Gastrocnemius medialis (tissue), 4 donors: ENCODE measurements around the gene RFWD3. TPM values are rescaled to one million over a fixed set of nuclear protein-coding genes. Genes with fewer than 3 reads are reported as not detected.
A peak's percentile ranks its signal among the peaks of the same experiment; 100 is the strongest.

Source experiments
- ATAC-seq, 2 donors: fragments of 150-250 bp; one replicate each; pipeline ENCODE4 v1.9.1; 2016
- DNase-seq, 2 donors: peaks; one replicate each; pipeline ENCODE4 v3.0.0-alpha.2; 2019
- H3K27ac ChIP-seq, 4 donors: fragments of 200-600 bp; sonication (generic); 1 replicate in 1 of 4; 2 replicates in 3 of 4; pipeline ENCODE4 v1.5.1; 2016 to 2018; ENCODE audit warnings: mild to moderate bottlenecking in 2 of 4, moderate library complexity in 1 of 4
- H3K27me3 ChIP-seq, 3 donors: fragments of 200-600 bp; sonication (generic) in 2 of 3; 1 replicate in 1 of 3; 2 replicates in 2 of 3; pipeline versions ENCODE4 v1.5.1 to v1.6.0; 2016 to 2019; ENCODE audit warnings: mild to moderate bottlenecking in 1 of 3, moderate library complexity in 1 of 3
- H3K36me3 ChIP-seq, 2 donors: fragments of 200-600 bp; sonication (generic) in 1 of 2; one replicate each; pipeline ENCODE4 v1.5.1; 2017 to 2018
- H3K4me1 ChIP-seq, 2 donors: fragments of 200-600 bp; sonication (generic) in 1 of 2; one replicate each; pipeline ENCODE4 v1.5.1; 2016 to 2017; ENCODE audit warnings: mild to moderate bottlenecking in 2 of 2
- H3K4me3 ChIP-seq, 4 donors: fragments of 200-600 bp; sonication (generic) in 3 of 4; 1 replicate in 1 of 4; 2 replicates in 3 of 4; pipeline ENCODE4 v1.5.1; 2016 to 2019; ENCODE audit warnings: mild to moderate bottlenecking in 2 of 4
- H3K9me3 ChIP-seq, 3 donors: fragments of 200-600 bp; sonication (generic) in 2 of 3; 1 replicate in 1 of 3; 2 replicates in 2 of 3; pipeline ENCODE4 v1.5.1; 2016 to 2019
- CTCF ChIP-seq, 5 experiments: fragments of 450-650 bp in 3 of 5; fragments of 200-600 bp in 2 of 5; sonication (generic) in 2 of 5; IDR thresholded peaks in 4 of 5; conservative IDR thresholded peaks in 1 of 5; 1 replicate in 4 of 5; 2 replicates in 1 of 5; pipeline ENCODE4 v1.5.1; 2016 to 2019; ENCODE audit warnings: antibody characterized with exemption in 5 of 5, mild to moderate bottlenecking in 3 of 5, moderate library complexity in 3 of 5
- POLR2A ChIP-seq, 2 donors: fragments of 450-650 bp; IDR thresholded peaks; one replicate each; pipeline ENCODE4 v1.6.1; 2017; ENCODE audit warnings: antibody characterized with exemption in 2 of 2, mild to moderate bottlenecking in 2 of 2, moderate library complexity in 2 of 2
- in situ Hi-C, 4 donors: fragments of 200-750 bp; cut with MboI; loops; one replicate each; pipeline versions ENCODE4 v1.15.0 to v1.8.0; 2017; ENCODE audit warnings: low sequenced_read_pairs in 4 of 4
- intact Hi-C: fragments of 100-400 bp; cut with DNase I; formaldehyde crosslinking; loops from one replicate; pipeline ENCODE4 v1.15.1; 2023; ENCODE audit warnings: low total_unique reads
- total RNA-seq, 4 donors: library from RNA; depleted of rRNA; stranded (reverse); fragments of >200 nt; gene quantifications; one replicate each; pipeline versions ENCODE4 v1.1.0 to v1.2.3, GENCODE V29; 2016

Gene RFWD3
- total RNA-seq, 4 donors from 2014 or later, result 2.5 to 7.1 (median 4.1) TPM

DNA sequence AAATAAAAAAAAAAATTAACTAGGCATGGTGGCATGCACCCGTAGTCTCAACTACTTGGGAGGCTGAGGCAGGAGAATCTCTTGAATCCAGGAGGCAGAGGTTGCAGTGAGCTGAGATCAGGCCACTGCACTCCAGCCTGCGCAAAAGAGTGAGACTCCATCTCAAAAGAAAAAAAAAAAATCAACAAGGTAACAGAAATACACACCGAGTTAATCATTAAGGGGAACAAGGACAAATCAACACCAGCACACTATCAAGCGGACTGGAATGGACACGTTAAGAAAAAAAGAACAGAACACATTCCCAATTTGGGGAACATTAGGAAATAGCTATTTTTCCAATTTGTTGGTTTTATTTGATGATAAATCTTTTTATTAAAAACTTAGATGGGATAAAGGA, 31.4 kb downstream of the RFWD3 start:
- no peak for ATAC-seq
- in situ Hi-C loops, result no loop called here
- peaks cover 2 to 74% of the 10 kb centered on the region in 2 donors for H3K36me3 ChIP-seq

GRCh38 chr16:74633686-74634085, 33.0 kb downstream of the RFWD3 start:
- no peak overlapping the region for H3K4me3 ChIP-seq
- intact Hi-C loops, result no loop called here
- no peaks in the 10 kb centered on the region for H3K9me3 ChIP-seq
- no peaks in the 10 kb centered on the region for H3K27me3 ChIP-seq
- in situ Hi-C loops, result no loop called here
- no peak overlapping the region for H3K27ac ChIP-seq
- no peak for DNase-seq
- TF ChIP-seq POLR2A (IDR thresholded peaks at IDR 0.05), result no peak
- no peak for TF ChIP-seq CTCF (IDR thresholded peaks at IDR 0.05 in 4 of 5, conservative IDR thresholded peaks at IDR 0.05 in 1 of 5)
- no peaks in the 10 kb centered on the region for H3K4me1 ChIP-seq
- peaks cover 2 to 79% of the 10 kb centered on the region in 2 donors for H3K36me3 ChIP-seq
- no peak for ATAC-seq

More for the DNA sequence above, 31.4 kb downstream of the RFWD3 start:
- intact Hi-C loops, result no loop called here
- no peak for DNase-seq
- H3K9me3 ChIP-seq, result no peaks in the 10 kb centered on the region
- TF ChIP-seq POLR2A (IDR thresholded peaks at IDR 0.05) (no peak), CTCF (IDR thresholded peaks at IDR 0.05 in 4 of 5, conservative IDR thresholded peaks at IDR 0.05 in 1 of 5) (no peak)
- H3K4me1 ChIP-seq, result no peaks in the 10 kb centered on the region
- H3K27ac ChIP-seq, result no peak overlapping the region
- H3K27me3 ChIP-seq, result no peaks in the 10 kb centered on the region
- no peak overlapping the region for H3K4me3 ChIP-seq

- no peak overlapping the region for H3K27ac ChIP-seq
- no peak for TF ChIP-seq CTCF (IDR thresholded peaks at IDR 0.05 in 4 of 5, conservative IDR thresholded peaks at IDR 0.05 in 1 of 5)
- TF ChIP-seq POLR2A (IDR thresholded peaks at IDR 0.05), result no peak
- DNase-seq (no peak), ATAC-seq (peak in 1 of 2 donors; percentile 37)
- in situ Hi-C loops, result loop anchor here in 1 of 4 donors (10.0 kb wide), 1 partner anchor 143 kb away; no protein-coding TSS in a partner anchor
- no peaks in the 10 kb centered on the region for H3K9me3 ChIP-seq
- H3K27me3 ChIP-seq, result no peaks in the 10 kb centered on the region
- H3K4me3 ChIP-seq, result no peak overlapping the region
- H3K4me1 ChIP-seq, result no peaks in the 10 kb centered on the region
- intact Hi-C loops, result no loop called here
- H3K36me3 ChIP-seq, result peaks cover 2 to 86% of the 10 kb centered on the region in 2 donors
These were observed 39.0 kb downstream of the RFWD3 start for GRCh38 chr16:74627506-74628220.

- ATAC-seq, result no peak
- Histone ChIP-seq H3K27ac (no peak overlapping the region), H3K4me1 (no peaks in the 10 kb centered on the region), H3K9me3 (no peaks in the 10 kb centered on the region), H3K27me3 (no peaks in the 10 kb centered on the region), H3K36me3 (peaks cover 0 to 78% of the 10 kb centered on the region in 2 donors), H3K4me3 (no peak overlapping the region)
- intact Hi-C loops (no loop called here), in situ Hi-C loops (loop anchor here in 1 of 4 donors (10.0 kb wide), 1 partner anchor 142 kb away; no protein-coding TSS in a partner anchor)
- DNase-seq, result no peak
- TF ChIP-seq CTCF (IDR thresholded peaks at IDR 0.05 in 4 of 5, conservative IDR thresholded peaks at IDR 0.05 in 1 of 5), result no peak
- no peak for TF ChIP-seq POLR2A (IDR thresholded peaks at IDR 0.05)
These were observed 39.8 kb downstream of the RFWD3 start for GRCh38 chr16:74626741-74627416.
